GM10847 (cell line): ENCODE measurements around the gene RRP1.

ENCODE experiments used
- POLR2A ChIP-seq: IDR thresholded peaks from 2 replicates; pipeline ENCODE4 v1.6.1; 2011; ENCODE audit not compliant: insufficient read length; ENCODE audit errors: extremely low read depth

The RRP1 gene

DNA sequence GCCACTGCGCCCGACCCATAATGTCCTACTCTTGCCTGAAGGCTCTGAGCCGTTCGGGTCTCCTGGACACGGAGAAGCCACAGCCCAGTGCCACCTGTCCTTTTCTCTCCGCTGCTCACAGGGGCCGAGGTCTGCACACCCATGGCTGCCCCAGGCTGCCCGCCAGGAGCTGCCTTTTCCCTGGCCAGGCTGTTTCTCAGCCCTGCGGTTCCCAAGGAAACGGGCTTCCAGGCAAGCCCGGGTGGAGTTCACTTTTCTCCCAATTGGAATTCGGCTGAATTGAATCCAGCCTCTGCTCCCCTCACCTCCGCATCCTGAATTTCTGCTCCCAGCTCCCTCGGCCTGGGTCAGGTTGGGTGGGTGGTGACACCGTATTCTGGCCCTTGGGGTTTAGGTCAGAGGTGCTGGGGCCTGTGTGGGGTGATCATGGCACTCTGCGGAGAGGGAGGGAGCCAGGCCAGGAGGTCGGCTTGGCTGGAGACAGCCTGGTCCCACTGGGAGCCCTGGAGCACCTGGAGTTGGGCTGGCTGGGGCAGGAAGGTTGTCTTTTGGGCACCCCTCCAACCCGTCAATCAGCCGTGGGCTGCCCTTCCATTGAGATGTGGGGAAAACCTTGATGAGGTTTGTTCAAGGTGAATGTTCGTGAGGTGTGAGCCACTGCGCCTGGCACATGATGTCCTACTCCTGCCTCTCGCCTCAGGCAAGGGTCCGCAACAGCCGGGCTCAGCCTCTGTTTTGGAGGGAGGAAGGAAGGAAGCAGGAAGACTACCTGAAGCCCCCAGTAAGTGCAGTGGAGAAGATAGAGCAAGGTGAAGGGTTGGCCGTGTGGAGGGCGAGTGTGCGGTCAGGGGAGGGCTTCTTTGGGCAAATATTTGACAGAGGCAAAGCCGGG lies 25.1 kb downstream of the RRP1 start:
- TF ChIP-seq POLR2A = no peak

DNA sequence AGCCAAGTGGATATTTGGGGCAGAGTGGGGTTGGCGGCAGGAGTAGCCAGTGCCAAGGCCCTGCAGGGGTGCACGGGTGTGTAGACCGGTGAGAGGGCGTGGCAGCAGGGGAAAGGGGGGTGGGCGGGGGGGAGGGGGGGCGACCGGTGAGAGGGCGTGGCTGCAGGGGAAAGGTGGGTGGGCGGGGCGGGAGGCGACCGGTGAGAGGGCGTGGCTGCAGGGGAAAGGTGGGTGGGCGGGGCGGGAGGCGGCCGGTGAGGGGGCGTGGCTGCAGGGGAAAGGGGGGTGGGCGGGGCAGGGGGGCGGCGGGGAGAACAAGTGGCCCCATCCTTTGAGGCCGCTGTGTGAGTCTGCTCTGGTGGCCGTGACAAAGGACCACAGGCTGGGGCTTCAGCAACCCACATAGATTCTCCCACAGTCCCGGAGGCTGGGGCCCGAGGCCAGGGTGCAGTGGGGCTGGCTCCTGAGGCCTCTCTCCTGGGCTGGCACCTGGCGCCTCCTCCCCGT lies 25.8 kb downstream of the RRP1 start:
- no peak for TF ChIP-seq POLR2A

DNA sequence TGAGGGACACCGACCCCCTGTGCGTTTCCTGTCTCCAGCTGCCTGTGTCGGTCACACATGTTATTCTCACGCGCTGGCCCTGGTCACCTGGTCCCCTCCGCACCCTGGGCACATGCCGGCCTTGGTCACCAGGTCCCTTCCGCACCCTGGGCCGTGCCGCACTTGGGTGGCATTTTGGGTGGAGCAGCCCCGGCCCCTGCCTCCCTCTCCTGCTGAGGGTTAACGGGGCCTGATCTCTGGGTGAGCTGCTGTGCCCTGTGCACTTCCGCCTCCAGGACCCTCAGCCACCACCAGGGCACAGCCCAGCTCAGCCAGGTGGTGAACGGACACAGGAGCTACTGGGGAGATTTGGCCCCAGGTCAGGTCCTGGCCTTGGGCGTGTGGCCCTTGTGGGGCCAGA lies 26.6 kb downstream of the RRP1 start:
- no peak for TF ChIP-seq POLR2A

DNA sequence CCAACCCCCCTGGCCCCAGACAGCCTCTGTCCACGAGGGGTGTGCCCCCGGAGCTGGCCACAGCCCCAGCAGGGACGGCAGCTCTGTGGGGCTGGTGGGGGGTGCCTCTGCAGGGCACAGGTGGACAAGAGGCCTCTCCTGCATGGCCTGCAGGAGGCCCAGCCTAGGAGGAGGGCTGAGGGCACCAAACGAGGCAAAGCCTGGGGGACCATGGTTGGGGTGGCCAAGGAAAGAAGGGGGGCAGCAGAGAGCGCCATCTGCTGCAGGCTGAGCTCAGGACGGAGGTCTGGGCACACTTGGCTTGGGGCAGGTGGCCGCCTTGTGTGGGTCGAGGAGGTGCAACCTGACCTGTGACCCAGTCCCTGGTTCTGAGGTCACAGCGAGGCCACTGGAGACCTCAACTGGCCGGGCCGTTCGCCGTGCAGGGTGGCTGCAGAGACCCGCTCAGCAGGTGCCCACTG lies 27.3 kb downstream of the RRP1 start:
- no peak for TF ChIP-seq POLR2A

DNA sequence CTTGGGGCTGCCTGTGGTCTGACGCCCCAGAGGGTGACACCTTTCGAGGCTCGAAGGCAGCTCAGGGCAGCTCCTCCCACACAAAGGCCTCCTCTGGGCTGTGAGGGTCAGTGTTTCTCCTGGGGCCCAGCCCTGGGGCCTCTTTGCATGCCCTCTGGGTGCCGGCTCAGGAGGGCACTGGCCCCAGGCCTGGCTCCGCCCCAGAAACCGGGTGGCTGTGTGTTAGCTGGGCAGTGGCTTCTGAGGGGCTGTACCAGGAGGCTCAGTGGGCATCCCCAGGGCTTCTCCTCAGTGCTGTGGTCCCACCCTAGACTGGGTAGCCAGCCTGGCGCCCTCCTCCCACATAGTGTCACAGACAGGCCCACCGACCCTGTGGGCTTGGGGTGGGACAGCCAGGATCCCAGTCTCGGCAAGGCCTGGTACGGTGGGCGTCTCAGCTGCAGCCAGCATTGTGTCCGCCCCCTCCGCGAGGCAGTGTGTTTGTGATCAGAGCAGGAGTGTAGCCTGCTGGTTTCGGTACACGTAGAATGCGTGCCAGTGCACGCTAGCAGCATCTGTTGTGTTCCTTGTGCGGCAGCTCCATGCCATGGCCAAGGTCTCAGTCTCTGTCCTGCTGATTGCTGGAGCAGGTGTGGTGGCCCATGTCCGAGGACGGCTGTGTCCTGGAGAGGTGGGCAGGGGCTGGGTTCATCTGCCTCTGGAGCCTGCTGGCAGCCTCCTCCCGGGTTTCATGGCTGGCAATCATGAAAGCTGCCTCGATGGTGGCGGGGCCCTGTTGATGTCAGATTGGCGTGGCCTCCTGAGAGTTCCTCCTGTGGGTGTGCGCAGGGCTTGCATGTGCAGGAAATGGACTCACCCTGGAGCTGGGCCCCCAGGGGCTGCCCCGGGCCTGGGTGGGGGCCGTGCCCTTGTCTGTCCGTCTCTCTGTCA lies 28.0 kb downstream of the RRP1 start:
- no peak for TF ChIP-seq POLR2A

DNA sequence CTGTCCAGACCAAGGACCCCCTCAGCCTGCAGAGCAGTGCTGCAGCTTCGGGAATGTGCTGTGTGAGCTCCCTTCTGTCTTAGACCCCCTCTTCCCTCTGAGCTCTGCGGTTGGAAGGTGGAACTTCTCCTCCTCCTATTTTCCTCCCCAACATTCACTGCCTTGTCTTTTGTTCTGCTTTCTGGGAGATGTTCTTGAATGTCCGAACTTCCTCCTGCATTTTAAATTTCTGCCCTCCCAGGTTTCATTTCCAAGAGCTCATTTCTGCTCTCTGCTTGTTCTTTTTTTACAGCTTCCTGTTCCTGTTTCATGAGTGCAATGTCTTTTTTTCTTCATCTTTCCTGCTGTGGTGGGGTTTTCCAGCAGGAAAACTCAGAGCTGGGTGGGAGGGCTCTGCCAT lies 29.3 kb downstream of the RRP1 start:
- no peak for TF ChIP-seq POLR2A

DNA sequence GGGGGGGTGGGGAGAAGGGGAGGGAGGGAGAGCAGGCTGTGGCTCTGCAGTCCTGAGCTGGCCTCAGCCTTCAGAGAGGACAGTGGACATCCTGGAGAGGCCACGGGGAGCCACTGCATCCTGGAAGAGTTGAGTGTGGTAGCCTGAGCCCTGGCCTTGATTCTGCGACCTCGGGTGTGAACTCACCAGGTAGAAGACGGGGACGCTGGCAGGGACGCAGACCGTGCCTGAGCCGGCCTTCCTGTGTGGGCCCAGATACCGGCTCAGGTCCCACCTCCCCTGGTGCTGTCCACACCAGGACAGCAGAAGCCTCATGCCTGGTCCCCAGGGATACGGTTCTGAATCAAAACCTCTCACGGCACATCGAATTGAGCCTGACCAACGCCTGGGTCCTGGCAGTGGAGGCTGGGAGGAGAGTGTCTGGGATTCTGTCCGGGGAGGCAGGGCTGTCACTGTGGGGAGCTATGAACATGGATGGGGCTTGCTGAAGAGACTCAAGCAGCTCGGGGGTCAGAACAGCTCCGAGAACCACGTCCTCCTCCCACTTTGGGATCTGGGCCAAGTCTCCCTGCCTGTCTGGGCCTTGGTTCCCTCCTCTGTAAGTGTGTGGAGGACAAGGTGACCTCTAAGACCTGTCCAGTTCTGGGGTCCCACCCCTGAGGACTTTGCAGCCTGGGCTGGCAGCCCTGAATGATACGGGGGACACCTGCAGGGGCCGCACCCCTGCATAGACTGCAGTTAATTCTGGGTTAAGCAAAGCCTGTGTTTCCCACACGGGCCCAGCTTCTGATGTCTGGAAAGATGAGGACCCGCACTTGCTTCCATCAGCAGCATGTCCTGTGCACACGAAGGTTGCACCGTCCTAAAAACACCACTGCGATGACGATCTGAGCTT lies 30.4 kb downstream of the RRP1 start:
- TF ChIP-seq POLR2A = no peak

DNA sequence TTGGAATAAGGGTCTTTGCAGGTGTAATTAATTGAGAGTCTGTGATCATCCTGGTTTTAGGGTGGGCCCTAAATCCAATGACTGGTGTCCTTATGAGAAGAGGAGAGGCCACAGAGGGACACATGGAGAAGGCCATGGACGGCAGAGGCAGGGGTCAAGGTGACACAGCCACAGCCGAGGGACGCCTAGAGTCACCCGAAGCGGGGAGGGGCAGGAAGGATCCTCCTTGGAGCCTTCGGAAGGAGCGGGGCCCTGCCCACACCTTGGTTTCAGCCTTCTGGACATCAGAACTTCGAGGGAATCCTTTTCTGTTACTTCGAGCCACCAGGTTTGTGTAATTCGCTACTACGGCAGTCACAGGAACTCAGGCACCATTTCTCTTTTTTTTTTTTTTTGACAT lies 31.1 kb downstream of the RRP1 start:
- no peak for TF ChIP-seq POLR2A

DNA sequence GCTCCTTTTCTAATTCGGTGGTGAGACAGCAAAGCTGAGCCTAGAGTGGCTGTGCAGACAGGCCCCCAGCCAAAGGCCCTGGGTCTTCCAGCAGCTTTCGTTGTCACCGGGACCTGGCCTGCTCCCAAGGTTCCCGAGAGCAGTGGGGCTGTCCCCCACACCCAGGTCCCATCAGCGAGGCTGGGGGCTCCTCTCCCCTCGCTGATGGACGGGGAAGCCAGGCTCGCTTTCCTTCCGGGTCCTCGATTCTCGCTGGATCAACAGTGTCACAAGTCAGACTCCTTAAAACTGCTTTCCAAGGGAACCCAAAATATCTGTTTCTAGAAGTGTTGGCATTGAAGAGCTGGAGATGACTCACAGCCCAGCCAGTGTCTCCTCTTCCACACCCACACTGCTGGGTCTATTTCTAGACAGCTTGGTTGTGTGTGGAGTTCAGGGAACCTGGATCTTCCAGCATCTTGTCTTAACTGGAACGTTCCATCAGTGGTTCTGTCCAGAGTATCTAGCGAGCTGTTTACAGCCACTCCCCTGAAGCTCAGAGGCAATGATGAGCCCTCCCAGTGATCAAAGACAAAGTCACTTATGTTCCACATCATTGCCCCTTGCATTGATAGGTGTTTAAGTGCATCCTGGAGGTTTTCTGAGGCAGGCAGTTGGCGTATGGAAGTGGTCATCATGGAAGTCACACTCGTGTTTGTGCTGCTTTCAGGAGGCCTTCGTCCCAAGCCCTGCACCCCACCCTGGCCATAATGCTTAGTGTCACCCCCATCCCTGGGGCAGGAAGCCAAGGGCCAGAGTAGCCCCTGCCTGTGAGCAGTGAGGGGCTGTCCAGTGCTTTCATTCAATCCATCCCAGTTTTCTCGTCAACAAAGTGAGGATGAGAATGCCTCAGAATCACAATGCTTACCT lies 35.2 kb downstream of the RRP1 start:
- TF ChIP-seq POLR2A = no peak

DNA sequence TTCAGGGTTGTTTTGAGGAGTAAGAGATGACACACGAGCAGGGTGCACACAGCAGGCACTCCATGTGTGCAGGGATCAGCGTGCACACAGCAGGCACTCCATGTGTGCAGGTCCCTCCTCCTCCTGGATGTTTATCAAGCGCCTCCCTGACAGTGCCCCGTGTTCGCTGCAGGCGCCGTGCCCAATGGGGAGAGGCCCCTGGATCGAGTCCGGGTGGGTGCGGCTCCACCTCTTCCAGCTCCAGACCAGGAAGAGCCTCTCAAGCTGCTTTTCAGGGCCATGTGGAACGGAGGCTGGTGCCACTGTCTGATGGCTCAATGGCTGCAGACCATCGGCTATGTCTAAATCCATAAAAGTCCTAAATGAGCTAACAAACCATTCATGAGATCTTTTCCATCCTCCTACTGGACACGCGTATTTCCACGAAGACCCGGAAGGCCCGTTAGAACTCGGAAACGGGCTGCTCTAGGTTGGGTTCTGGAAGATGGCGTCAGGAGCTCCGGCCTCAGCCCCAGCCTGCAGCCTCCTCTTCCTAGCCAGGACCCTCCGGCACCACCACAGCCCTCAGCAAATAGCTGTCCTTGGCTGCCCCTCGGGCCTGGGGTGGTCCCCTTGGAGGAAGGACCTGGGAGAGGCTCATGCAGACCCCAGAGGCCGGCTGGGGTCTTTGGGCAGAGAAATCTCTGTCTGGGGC lies 36.0 kb downstream of the RRP1 start:
- TF ChIP-seq POLR2A = no peak

DNA sequence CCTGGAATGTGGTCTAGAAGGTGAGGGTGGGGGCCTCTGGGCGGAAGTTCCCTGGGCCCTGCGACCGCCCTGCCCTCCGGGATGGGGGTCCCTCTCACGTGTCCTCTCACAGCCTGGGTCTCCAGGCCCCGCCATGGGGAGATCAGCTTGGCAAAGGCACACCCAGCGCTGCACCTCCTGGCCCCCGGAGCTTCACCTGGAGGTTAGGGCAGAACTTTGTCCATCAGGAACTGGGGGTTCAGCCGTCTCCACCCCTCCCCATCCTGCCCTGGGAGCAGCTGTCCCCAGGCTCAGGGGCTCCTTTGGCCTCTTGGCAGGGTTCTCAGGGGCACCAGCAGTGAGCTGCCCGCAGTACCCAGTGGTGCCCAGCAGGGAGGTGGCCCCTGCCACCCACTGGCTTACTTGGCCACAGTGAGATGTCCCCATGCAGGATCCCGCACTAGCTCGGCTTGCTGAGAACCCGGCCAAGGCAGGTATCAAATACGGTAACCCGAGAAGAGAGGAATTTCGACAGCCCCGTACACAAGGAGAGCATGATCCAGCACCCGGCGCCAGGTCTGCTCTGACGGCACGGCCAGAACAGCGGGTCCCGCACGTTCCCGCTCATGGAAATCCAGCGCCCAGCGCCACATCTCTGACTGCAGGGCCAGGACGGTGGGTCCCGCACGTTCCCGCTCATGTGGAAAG lies 36.7 kb downstream of the RRP1 start:
- TF ChIP-seq POLR2A = no peak

DNA sequence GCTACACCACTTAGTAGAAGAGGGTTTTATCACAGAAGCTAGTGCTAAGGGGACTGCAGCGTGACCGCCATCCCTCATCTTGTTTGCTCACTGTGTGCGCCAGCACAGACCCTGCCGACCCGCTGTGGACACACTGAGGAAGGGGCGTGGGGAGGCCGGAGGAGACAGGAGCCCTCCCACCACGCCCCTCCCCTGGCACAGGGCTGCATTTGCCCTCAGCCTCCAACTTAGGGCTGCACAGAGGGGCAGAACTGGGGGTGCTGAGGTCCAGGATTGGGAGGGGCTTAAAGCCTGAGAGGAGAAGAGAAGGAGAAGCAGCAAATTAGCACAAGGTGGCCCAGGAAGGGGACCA lies 37.2 kb downstream of the RRP1 start:
- TF ChIP-seq POLR2A = no peak
